GM04503 (cell line): ENCODE results near the gene SOCS1.

Source experiments
- DNase-seq: peaks from one replicate; pipeline ENCODE4 v3.0.0-alpha.2; 2012; ENCODE audit warnings: low read depth

Gene SOCS1

DNA sequence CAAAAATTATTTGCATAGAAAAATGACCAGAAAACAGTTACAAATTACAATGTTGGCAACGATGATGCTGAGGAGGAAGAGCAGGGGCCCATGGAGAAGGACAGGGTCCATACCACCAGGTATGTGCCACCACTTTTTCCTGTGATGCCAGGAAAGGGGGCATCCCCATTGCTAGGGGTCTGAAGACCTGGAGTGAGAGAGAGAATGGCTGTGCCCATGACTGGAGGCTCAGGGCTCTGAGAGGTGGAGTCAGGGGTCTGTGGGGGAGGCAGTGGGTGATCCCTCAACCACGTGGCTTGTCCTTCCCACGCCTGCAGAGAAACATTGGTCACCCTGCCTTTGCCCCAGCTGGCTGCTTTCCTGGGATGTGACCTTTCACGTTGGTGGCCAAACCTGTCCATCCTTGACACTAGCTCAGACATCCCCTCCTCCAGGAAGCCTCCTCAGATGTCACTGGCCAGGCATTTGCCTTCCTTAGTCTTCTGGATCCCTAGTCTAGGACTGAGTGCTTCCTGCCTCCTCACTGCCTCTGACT, 51.4 kb downstream of the SOCS1 start:
- no peak for DNase-seq
